Kidney (tissue), 14 donors: ENCODE data around the gene PARVB. TPM values are rescaled to one million over a fixed set of nuclear protein-coding genes. Genes with fewer than 3 reads are reported as not detected.

Source experiments
- DNase-seq, 5 donors: peaks; one replicate each; pipeline ENCODE4 v3.0.0-alpha.2; 2013 to 2020
- FAIRE-seq: peaks from 2 replicates; lab custom pipeline; 2012; peaks lifted over from hg19 to GRCh38; lab: Jason Lieb, UNC
- H3K27ac ChIP-seq, 2 donors: one replicate each; pipeline ENCODE4 v1.7.0; 2013; ENCODE audit warnings: low read depth in 2 of 2, low read length in 2 of 2, inconsistent platforms in 1 of 2
- H3K27me3 ChIP-seq: one replicate; pipeline ENCODE4 v1.7.1; 2013; ENCODE audit warnings: low read length, inconsistent platforms; ENCODE audit not compliant: control insufficient read depth, insufficient read depth
- H3K36me3 ChIP-seq, 3 donors: one replicate each; pipeline versions ENCODE4 v1.7.0 to v1.7.1; 2013; ENCODE audit warnings: low read length in 3 of 3, control low read depth in 1 of 3, inconsistent platforms in 1 of 3; ENCODE audit not compliant: insufficient read depth in 3 of 3, control insufficient read depth in 2 of 3
- H3K4me1 ChIP-seq, 3 donors: one replicate each; pipeline versions ENCODE4 v1.7.0 to v1.7.1; 2013; ENCODE audit warnings: low read length in 3 of 3, inconsistent platforms in 1 of 3, low read depth in 1 of 3; ENCODE audit not compliant: control insufficient read depth in 2 of 3, insufficient read depth in 2 of 3
- H3K4me3 ChIP-seq, 3 donors: one replicate each; pipeline versions ENCODE4 v1.7.0 to v1.8.1; 2013; ENCODE audit warnings: low read length in 3 of 3, control low read depth in 1 of 3, inconsistent platforms in 1 of 3
- H3K9ac ChIP-seq, 3 donors: one replicate each; pipeline versions ENCODE4 v1.7.0 to v1.7.1; 2013; ENCODE audit warnings: low read length in 3 of 3, control low read depth in 1 of 3, inconsistent platforms in 1 of 3
- H3K9me3 ChIP-seq, 3 donors: one replicate each; pipeline versions ENCODE4 v1.7.0 to v1.7.1; 2013; ENCODE audit warnings: low read length in 3 of 3, control low read depth in 1 of 3, inconsistent platforms in 1 of 3; ENCODE audit not compliant: control insufficient read depth in 2 of 3, insufficient read depth in 1 of 3
- intact Hi-C: fragments of 100-400 bp; cut with DNase I; formaldehyde crosslinking; loops from one replicate; pipeline ENCODE4 v1.11.1; 2022
- polyA plus RNA-seq: library from polyadenylated mRNA; stranded (reverse); fragments of 350-450 nt; fragmentation: Illumina TruSeq; extraction: RNeasy Lipid Tissue Mini Kit (QIAGEN cat#74804); gene quantifications from one replicate; pipeline ENCODE4 v1.2.3, GENCODE V29; 2014; ENCODE audit warnings: low read depth, low replicate concordance; ENCODE audit not compliant: insufficient read depth
- total RNA-seq: library from RNA; stranded (reverse); fragmentation: NEBNext Ultra II Directional; extraction: Animal tissue kit (Norgen Biotek cat#: 25700); gene quantifications from one replicate; pipeline ENCODE4 v1.2.1, GENCODE V29; 2021
- TF ChIP-seq, protein P1 (sequence below): IDR thresholded peaks from 3 replicates; pipeline ENCODE4 v1.5.1; 2012; ENCODE audit warnings: mild to moderate bottlenecking, moderate library complexity, borderline replicate concordance; ENCODE audit not compliant: insufficient read depth; ENCODE audit errors: extremely low read depth
- donor health status: control.
- donor health status: control.
- donor health status: control.
- donor health status: control.
- donor health status: control.
- donor health status: DM: yes; HTN: yes; CAD: no.
- donor health status: Normal renal cell carcinoma (clear cell type).

The PARVB gene
- total and polyA plus RNA-seq, 2 donors from 2014 or later: 32.9 to 51.1 TPM

DNA sequence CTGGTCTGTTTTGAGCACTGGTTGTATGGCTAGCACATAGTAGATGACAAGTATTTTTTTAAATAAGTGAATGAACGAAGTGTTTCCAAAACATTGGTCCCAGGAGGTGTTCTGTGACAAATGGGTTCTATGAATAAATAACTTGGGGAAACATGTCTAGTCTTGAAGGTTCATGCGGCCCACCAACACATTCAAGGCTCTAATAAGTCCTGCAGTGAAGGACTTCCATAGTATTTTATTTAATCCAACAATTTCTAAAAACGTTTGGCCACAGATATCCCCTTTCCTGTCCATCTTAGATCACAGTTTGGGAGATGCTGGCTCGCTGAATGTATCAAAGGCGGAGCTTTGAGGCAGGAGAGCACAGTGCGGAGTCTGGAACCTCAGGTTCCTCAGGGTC is 179.1 kb downstream of the PARVB start:
- no peaks in the 10 kb centered on the region for H3K4me1 ChIP-seq
- TF ChIP-seq, protein P1, sequence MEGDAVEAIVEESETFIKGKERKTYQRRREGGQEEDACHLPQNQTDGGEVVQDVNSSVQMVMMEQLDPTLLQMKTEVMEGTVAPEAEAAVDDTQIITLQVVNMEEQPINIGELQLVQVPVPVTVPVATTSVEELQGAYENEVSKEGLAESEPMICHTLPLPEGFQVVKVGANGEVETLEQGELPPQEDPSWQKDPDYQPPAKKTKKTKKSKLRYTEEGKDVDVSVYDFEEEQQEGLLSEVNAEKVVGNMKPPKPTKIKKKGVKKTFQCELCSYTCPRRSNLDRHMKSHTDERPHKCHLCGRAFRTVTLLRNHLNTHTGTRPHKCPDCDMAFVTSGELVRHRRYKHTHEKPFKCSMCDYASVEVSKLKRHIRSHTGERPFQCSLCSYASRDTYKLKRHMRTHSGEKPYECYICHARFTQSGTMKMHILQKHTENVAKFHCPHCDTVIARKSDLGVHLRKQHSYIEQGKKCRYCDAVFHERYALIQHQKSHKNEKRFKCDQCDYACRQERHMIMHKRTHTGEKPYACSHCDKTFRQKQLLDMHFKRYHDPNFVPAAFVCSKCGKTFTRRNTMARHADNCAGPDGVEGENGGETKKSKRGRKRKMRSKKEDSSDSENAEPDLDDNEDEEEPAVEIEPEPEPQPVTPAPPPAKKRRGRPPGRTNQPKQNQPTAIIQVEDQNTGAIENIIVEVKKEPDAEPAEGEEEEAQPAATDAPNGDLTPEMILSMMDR: no peak
- H3K36me3 ChIP-seq: no peaks in the 10 kb centered on the region
- intact Hi-C loops: no loop called here
- peak in 1 of 5 donors; percentile 10 for DNase-seq
- FAIRE-seq: no peak
- H3K9ac ChIP-seq: no peak overlapping the region
- H3K27me3 ChIP-seq: no peaks in the 10 kb centered on the region
- no peak overlapping the region for H3K27ac ChIP-seq
- no peaks in the 10 kb centered on the region for H3K9me3 ChIP-seq
- H3K4me3 ChIP-seq: no peak overlapping the region

DNA sequence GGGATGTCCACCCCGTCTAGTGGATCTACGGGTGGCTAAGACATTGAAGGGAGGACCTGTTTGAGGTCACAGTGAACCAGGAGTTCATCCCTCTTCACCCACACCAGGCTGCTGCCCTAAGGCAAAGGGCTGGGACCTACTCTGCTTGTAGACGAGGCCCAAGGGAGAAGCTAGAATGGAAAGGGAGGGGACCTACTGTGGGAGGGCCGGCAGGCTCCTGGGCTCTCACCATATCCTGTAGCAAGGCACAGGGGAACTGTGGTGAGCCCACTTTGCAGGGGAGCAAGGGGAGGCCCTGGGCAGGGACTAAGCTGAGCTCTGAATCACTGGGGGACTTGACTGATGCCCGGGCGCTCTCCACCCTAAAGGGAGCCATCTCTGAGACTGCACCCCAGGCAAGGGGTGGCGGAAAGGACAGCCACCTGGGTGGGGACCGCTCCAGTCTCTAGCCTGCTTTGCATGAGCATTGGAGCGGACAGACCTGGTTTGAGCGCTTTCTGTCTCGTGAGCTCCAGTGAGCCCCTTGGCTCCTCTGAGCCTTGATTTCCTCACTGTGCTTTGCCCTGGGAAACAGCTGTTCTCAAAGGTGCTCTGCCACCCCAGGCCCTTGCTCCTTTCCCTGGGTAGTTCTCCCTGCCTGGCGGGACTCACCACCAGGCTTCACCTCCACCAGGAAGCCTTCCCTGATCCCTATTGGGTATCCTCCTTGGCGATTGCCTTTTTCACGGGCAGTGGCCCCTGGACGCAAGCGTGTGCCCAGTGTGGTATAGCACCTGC is 180.8 kb downstream of the PARVB start:
- peak in 1 of 5 donors; percentile 18 for DNase-seq
- no peak overlapping the region for H3K27ac ChIP-seq
- FAIRE-seq: no peak
- H3K9me3 ChIP-seq: peaks cover 0 to 3% (median 2%) of the 10 kb centered on the region in 3 donors
- H3K4me1 ChIP-seq: no peaks in the 10 kb centered on the region
- no peaks in the 10 kb centered on the region for H3K27me3 ChIP-seq
- TF ChIP-seq, protein P1: no peak
- H3K9ac ChIP-seq: no peak overlapping the region
- no peak overlapping the region for H3K4me3 ChIP-seq
- H3K36me3 ChIP-seq: no peaks in the 10 kb centered on the region
- intact Hi-C loops: no loop called here

DNA sequence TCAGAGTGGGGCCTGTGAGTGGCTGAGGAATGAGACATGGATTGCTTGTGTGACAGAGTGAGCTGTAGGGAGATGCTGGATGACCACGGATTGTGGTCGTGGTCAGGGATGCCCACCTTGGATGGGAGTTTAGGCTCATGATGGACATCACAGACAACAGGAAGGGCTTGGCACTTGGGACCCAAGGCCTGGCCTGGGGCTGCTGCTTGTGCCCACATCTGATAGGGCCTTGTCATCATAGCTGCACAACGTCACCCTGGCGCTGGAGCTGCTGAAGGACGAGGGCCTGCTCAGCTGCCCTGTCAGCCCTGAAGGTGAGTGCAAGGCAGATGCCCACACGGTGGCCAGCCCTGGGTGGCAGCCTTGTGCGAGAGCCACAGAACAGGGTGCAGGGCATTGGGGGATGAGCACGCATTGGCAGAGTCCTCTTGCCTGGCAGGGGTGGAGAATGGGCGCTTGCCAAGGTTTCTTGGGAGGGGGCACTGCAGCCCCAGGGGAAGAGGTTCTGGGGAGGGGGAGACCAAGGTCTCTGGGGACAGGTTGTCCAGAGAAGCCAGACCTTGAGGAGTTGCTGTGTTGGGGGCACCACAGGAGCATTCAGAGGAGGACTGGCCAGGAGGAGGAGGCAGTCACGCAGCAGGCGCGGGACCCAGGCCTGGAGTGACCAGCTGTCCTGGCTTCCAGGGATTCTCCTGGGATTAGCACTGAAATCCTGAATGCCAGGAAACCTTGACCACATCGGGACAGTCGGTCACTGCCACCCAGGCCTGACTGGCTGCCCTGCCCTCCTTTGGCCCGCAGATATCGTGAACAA is 181.6 kb downstream of the PARVB start:
- Histone ChIP-seq H3K27me3 (no peaks in the 10 kb centered on the region), H3K36me3 (no peaks in the 10 kb centered on the region), H3K4me3 (no peak overlapping the region), H3K9ac (no peak overlapping the region), H3K27ac (no peak overlapping the region), H3K4me1 (no peaks in the 10 kb centered on the region), H3K9me3 (peaks cover 0 to 3% (median 2%) of the 10 kb centered on the region in 3 donors)
- TF ChIP-seq, protein P1: no peak
- peak in 2 of 5 donors; percentile 32 to 72 for DNase-seq
- intact Hi-C loops: no loop called here
- no peak for FAIRE-seq
